GM13976 (cell line): ENCODE measurements around the gene CPPED1.

ENCODE experiments used
- DNase-seq: peaks from one replicate; pipeline ENCODE4 v3.0.0; 2012; ENCODE audit warnings: low spot score
- in situ Hi-C: fragments of 300-500 bp; cut with MboI; formaldehyde crosslinking; loops from one replicate; pipeline ENCODE4 v1.12.0; 2022; ENCODE audit warnings: low sequenced_read_pairs, mixed read lengths, inconsistent platforms; ENCODE audit not compliant: unreplicated experiment
- TF ChIP-seq, protein P1 (sequence below): IDR thresholded peaks from 2 replicates; pipeline ENCODE4 v1.5.1; 2012; ENCODE audit warnings: borderline replicate concordance, mild to moderate bottlenecking; ENCODE audit not compliant: insufficient read depth; ENCODE audit errors: extremely low read depth, missing control alignments, control extremely low read depth

The CPPED1 gene

DNA sequence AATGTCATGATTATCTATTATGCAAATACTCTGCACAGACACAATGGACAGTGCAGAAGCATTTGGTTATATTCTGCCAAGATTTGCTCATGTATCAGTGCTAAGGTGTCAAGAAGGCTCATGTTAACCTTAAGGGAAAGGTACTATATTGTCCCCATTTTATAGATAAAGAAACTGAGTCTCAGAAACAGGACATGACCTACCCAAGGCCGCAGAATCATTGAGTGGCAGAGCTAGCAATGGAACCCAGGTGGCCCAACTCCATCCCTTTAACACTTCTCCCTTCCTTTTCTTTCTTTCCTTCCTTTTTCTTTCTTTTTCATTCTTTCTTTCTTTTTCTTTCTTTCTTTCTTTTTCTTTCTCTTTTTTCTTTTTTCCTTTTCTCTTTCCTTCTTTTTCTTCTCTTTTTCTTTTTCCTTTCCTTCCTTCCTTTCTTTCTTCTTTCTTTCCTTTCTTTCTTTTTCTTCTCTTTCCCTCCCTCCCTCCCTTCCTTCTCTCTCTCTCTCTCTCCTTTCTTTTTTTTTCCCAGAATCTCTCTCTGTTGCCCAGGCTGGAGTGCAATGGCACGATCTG, 149.8 kb downstream of the CPPED1 start:
- DNase-seq, result no peak
- TF ChIP-seq, protein P1, sequence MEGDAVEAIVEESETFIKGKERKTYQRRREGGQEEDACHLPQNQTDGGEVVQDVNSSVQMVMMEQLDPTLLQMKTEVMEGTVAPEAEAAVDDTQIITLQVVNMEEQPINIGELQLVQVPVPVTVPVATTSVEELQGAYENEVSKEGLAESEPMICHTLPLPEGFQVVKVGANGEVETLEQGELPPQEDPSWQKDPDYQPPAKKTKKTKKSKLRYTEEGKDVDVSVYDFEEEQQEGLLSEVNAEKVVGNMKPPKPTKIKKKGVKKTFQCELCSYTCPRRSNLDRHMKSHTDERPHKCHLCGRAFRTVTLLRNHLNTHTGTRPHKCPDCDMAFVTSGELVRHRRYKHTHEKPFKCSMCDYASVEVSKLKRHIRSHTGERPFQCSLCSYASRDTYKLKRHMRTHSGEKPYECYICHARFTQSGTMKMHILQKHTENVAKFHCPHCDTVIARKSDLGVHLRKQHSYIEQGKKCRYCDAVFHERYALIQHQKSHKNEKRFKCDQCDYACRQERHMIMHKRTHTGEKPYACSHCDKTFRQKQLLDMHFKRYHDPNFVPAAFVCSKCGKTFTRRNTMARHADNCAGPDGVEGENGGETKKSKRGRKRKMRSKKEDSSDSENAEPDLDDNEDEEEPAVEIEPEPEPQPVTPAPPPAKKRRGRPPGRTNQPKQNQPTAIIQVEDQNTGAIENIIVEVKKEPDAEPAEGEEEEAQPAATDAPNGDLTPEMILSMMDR, result no peak
- in situ Hi-C loops, result no loop called here

DNA sequence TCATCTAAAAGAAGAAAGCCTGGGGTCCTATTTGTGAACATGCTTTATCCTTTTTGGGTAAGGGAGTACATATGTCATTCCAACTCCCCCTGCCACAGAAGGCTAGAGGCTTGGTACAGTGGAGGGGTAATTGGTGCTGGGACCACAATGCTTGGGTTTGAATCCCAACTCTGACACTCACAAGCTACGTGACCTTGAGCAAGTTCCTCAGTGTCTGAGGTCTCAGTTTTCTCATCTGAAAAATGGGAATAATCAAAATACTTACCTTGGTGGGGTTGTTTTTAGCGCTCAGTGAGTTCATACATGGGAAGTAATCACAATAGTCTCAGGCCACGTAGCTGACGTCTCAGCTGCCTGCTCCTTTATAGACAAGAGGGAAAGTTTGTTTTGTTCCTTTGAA, 150.8 kb downstream of the CPPED1 start:
- TF ChIP-seq, protein P1, result no peak
- in situ Hi-C loops, result no loop called here
- no peak for DNase-seq

DNA sequence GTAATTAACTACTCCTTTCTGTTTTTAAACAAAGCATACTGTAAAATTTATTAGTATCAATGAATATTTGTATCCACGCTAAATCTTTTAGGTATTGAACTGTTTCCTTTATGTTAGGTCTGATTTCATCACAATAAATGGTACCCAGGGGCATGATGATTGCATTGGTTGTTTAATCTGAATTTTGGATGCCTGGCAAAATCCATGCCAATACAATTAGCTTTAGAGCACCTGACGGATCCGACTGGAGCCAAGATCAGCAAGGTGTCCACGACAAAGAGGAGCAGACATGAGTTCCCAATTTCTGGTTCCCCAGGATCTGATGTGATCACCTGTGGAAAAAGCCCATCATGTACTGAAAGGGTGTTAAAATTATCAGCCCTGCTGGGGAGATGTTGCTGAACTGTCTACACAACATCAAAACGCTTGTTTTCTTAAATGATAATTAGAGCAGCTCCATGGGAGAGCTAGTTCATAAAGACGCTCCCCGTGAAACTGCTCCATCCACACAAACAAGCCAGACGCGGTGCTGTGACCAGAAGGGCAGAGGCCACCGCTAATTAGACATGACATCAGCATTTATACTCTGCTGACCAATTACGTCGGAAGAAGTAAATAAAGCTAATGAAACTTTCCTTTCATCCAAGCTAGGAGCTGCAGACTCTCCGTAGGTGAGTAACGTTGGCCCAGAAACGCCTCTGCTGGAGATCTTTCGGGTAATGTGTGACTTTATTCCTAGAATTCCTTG, 151.7 kb downstream of the CPPED1 start:
- no peak for DNase-seq
- TF ChIP-seq, protein P1, result no peak
- in situ Hi-C loops, result no loop called here

DNA sequence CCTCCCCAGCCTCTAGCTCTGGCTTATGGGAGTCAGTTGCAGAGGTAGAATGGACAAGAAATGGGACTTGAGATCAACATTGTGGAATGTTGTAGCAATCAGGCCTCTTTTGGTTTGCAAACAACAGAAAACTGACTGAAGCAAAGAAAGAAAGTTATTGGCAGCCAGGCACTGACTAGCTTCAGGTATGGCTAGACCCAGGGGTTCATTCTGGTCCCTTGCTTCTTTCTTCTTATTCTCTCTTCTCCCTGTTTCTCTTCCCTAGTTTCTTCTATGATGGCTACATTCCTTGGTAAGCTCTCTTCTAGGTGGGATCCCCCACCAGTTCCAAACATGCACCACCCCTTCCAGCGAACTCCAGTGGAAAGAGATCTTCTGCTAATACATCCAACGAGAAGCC, 154.3 kb downstream of the CPPED1 start:
- DNase-seq, result no peak
- TF ChIP-seq, protein P1, result no peak
- in situ Hi-C loops, result no loop called here

DNA sequence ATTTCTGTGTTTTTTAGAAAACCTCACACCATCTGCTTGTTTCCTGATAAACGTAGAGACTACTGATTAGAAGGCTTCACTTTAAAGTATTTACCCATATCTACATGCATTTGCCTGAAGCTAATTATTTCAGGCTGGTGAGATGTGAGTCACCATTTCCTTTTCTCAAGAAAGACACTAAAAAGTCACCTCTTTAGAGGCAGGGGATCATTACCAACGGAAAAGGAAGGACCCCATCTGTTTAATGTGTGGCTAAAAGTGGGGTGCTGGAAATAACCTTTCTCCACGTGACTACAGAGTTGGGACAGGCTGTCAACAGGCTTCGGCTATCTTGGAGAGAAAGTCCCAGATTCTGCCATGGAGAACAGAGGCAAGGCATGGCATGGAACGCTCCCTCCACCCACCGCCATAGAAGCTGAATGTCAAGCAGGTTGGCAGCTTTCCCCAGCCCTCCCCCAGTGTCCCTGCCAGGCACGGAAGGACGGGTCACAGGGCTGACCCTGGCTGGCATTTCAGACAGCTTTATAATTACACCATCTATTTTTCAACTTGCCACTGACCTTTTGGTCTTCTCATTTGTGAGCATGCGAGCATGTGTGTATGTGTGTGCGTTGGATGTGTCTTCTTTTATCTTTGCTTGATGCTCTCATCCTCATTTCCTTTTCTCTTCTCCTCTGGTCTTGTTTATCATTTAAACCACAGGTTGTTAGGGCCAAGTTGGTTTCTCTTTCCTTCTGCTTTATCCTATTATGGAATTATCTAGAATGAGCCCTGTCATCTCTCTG, 157.0 kb downstream of the CPPED1 start:
- TF ChIP-seq, protein P1, result no peak
- DNase-seq, result no peak
- in situ Hi-C loops, result no loop called here

DNA sequence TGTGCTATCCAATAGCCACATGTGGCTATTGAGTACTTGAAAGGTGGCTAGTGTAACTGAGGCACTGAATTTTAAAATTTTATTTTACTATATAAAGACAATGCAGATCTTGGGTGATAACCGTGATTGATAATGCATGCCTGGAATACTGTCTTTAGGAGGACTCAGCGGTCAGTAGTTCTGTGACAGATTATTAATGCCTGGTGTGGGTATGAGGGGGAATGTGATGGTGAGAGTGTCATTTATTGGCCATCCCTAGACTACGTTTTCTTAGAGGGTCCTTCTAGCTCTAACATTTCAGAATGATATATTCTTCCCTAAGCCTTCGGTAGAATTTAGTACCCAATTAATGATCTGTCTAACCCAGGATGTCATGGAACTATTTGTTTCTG, 157.6 kb downstream of the CPPED1 start:
- DNase-seq, result no peak
- in situ Hi-C loops, result no loop called here
- TF ChIP-seq, protein P1, result no peak
